HepG2 (cell line): ENCODE measurements around the gene KDM3B. TPM values are rescaled to one million over a fixed set of nuclear protein-coding genes. Genes with fewer than 3 reads are reported as not detected.

Source experiments
- HOXA9 ChIP-seq: sonication (generic); formaldehyde crosslinking; IDR thresholded peaks from 2 replicates; pipeline ENCODE4 v1.8.1; 2022; ENCODE audit warnings: missing genetic modification reagents, mild to moderate bottlenecking, moderate library complexity, borderline replicate concordance
- KLF11 ChIP-seq: IDR thresholded peaks from 2 replicates; pipeline ENCODE4 v1.6.1; 2016; ENCODE audit warnings: missing compliant biosample characterization
- RBM22 ChIP-seq: fragments of 200-400 bp; formaldehyde crosslinking; optimal IDR thresholded peaks from 2 replicates; pipeline ENCODE3; 2017; ENCODE audit warnings: mild to moderate bottlenecking, low read length, moderate library complexity
- RNF2 ChIP-seq: fragments of 450-650 bp; conservative IDR thresholded peaks from 2 replicates; pipeline ENCODE4 v1.6.1; 2016; ENCODE audit warnings: low read depth
- SRF ChIP-seq: IDR thresholded peaks from 2 replicates; pipeline ENCODE4 v1.6.1; 2011; ENCODE audit warnings: mild to moderate bottlenecking, low read depth, low read length, moderate library complexity
- ZNF124 ChIP-seq: sonication (generic); formaldehyde crosslinking; IDR thresholded peaks from 2 replicates; pipeline ENCODE4 v1.4.0; 2020; ENCODE audit warnings: missing genetic modification reagents
- ZNF292 ChIP-seq: sonication (generic); formaldehyde crosslinking; IDR thresholded peaks from 2 replicates; pipeline ENCODE4 v1.8.1; 2022; ENCODE audit warnings: mild to moderate bottlenecking, low read depth, missing genetic modification reagents, borderline replicate concordance
- polyA plus RNA-seq, 8 experiments: library from polyadenylated mRNA; depleted of rRNA in 3 of 8; stranded (reverse) in 7 of 8; unstranded in 1 of 8; fragments of >200 nt; fragmentation: Illumina TruSeq in 4 of 8; extraction: Trizol in 4 of 8; gene quantifications; 2 replicates each; pipeline versions ENCODE4 v1.2.1 to v1.2.3, GENCODE V29; 2011 to 2016; ENCODE audit warnings: low read depth in 4 of 8, missing spikeins in 1 of 8, mixed read lengths in 1 of 8; ENCODE audit not compliant: insufficient read depth in 1 of 8
- total RNA-seq, 5 experiments: library from RNA; depleted of rRNA; stranded (reverse); fragments of >200 nt; fragmentation: Illumina TruSeq; extraction: Trizol; gene quantifications; 2 replicates each; pipeline ENCODE4 v1.2.3, GENCODE V29; 2016; ENCODE audit warnings: low read depth in 1 of 5
- TF ChIP-seq, protein P1 (sequence below): sonication (generic); formaldehyde crosslinking; IDR thresholded peaks from 2 replicates; pipeline ENCODE4 v1.5.0; 2020; ENCODE audit warnings: mild to moderate bottlenecking, missing genetic modification reagents, borderline replicate concordance
- TF ChIP-seq, protein P2 (sequence below): sonication (generic); formaldehyde crosslinking; IDR thresholded peaks from 2 replicates; pipeline ENCODE4 v1.5.0; 2020; ENCODE audit warnings: missing genetic modification reagents
- TF ChIP-seq, protein P3 (sequence below): sonication (generic); formaldehyde crosslinking; IDR thresholded peaks from 2 replicates; pipeline ENCODE4 v1.4.0; 2020; ENCODE audit warnings: missing genetic modification reagents
- TF ChIP-seq, protein P4 (sequence below): sonication (generic); formaldehyde crosslinking; IDR thresholded peaks from 2 replicates; pipeline ENCODE4 v1.4.0; 2020; ENCODE audit warnings: mild to moderate bottlenecking, missing genetic modification reagents
- TF ChIP-seq, protein P5 (sequence below): sonication (generic); formaldehyde crosslinking; IDR thresholded peaks from one replicate; pipeline ENCODE4 v1.5.1; 2020; ENCODE audit warnings: mild to moderate bottlenecking, missing genetic modification reagents; ENCODE audit errors: not compliant biosample characterization

KDM3B gene
- total and polyA plus RNA-seq, 2 of the 13 experiments (the other 11 are each of a cell fraction or from before 2014, with no cell fraction given): 19.7 to 34.3 TPM

DNA sequence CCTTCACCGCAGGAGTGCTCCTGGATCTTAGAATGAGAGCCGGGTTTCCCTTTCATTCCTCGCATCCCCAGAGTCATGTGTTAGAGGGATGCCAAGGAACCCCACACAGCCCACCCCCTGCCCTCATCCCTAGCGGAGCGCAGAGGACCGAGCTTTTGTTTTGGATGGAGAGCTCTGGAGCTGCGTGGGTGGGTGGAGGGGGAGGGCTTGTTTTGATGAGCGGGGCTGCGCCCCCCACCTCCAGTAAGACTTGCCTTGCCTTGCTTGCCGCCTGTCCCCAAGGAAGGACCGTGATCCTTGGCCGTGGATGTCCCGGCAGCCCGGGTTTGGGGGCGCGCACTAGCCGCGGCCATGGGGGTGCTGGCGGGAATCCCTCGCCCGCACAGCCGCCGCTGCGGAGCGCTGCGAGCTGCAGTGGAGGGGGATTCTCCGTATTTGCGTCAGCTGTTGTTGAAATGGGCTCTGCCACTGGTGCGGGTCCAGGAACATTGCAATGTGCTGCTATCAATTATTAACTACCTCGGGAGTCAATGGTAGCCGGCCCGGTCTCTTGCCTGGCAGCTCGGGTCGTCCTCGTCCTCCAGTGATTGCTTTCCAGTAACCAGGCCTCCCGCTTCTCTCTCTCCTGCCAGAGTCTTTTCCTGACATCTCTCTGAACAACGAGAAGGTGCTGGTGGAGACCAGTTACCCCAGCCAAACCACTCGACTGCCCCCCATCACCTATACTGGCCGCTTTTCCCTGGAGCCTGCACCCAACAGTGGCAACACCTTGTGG, 113.8 kb downstream of the KDM3B start (continued):
- TF ChIP-seq, protein P1, sequence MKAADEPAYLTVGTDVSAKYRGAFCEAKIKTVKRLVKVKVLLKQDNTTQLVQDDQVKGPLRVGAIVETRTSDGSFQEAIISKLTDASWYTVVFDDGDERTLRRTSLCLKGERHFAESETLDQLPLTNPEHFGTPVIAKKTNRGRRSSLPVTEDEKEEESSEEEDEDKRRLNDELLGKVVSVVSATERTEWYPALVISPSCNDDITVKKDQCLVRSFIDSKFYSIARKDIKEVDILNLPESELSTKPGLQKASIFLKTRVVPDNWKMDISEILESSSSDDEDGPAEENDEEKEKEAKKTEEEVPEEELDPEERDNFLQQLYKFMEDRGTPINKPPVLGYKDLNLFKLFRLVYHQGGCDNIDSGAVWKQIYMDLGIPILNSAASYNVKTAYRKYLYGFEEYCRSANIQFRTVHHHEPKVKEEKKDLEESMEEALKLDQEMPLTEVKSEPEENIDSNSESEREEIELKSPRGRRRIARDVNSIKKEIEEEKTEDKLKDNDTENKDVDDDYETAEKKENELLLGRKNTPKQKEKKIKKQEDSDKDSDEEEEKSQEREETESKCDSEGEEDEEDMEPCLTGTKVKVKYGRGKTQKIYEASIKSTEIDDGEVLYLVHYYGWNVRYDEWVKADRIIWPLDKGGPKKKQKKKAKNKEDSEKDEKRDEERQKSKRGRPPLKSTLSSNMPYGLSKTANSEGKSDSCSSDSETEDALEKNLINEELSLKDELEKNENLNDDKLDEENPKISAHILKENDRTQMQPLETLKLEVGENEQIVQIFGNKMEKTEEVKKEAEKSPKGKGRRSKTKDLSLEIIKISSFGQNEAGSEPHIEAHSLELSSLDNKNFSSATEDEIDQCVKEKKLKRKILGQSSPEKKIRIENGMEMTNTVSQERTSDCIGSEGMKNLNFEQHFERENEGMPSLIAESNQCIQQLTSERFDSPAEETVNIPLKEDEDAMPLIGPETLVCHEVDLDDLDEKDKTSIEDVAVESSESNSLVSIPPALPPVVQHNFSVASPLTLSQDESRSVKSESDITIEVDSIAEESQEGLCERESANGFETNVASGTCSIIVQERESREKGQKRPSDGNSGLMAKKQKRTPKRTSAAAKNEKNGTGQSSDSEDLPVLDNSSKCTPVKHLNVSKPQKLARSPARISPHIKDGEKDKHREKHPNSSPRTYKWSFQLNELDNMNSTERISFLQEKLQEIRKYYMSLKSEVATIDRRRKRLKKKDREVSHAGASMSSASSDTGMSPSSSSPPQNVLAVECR (CRISPR knock-in tag): peak; percentile 70; the same call in 1 of the 2 replicates
- TF ChIP-seq, protein P2, sequence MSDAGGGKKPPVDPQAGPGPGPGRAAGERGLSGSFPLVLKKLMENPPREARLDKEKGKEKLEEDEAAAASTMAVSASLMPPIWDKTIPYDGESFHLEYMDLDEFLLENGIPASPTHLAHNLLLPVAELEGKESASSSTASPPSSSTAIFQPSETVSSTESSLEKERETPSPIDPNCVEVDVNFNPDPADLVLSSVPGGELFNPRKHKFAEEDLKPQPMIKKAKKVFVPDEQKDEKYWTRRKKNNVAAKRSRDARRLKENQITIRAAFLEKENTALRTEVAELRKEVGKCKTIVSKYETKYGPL: no peak
- TF ChIP-seq KLF11 (no peak), RNF2 (no peak), SRF (peak; percentile 49; the same call in 1 of the 2 replicates), ZNF124 (CRISPR knock-in tag) (0 out of 2 replicates have a peak, but pooled peaks have one; percentile 61), HOXA9 (CRISPR knock-in tag) (no peak), RBM22 (no peak), ZNF292 (CRISPR knock-in tag) (no peak)
- TF ChIP-seq, protein P3, sequence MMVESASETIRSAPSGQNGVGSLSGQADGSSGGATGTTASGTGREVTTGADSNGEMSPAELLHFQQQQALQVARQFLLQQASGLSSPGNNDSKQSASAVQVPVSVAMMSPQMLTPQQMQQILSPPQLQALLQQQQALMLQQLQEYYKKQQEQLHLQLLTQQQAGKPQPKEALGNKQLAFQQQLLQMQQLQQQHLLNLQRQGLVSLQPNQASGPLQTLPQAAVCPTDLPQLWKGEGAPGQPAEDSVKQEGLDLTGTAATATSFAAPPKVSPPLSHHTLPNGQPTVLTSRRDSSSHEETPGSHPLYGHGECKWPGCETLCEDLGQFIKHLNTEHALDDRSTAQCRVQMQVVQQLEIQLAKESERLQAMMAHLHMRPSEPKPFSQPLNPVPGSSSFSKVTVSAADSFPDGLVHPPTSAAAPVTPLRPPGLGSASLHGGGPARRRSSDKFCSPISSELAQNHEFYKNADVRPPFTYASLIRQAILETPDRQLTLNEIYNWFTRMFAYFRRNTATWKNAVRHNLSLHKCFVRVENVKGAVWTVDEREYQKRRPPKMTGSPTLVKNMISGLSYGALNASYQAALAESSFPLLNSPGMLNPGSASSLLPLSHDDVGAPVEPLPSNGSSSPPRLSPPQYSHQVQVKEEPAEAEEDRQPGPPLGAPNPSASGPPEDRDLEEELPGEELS (CRISPR knock-in tag): no peak; the same call in 1 of the 2 replicates
- TF ChIP-seq, protein P4, sequence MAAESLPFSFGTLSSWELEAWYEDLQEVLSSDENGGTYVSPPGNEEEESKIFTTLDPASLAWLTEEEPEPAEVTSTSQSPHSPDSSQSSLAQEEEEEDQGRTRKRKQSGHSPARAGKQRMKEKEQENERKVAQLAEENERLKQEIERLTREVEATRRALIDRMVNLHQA (CRISPR knock-in tag): no peak
- TF ChIP-seq, protein P5, sequence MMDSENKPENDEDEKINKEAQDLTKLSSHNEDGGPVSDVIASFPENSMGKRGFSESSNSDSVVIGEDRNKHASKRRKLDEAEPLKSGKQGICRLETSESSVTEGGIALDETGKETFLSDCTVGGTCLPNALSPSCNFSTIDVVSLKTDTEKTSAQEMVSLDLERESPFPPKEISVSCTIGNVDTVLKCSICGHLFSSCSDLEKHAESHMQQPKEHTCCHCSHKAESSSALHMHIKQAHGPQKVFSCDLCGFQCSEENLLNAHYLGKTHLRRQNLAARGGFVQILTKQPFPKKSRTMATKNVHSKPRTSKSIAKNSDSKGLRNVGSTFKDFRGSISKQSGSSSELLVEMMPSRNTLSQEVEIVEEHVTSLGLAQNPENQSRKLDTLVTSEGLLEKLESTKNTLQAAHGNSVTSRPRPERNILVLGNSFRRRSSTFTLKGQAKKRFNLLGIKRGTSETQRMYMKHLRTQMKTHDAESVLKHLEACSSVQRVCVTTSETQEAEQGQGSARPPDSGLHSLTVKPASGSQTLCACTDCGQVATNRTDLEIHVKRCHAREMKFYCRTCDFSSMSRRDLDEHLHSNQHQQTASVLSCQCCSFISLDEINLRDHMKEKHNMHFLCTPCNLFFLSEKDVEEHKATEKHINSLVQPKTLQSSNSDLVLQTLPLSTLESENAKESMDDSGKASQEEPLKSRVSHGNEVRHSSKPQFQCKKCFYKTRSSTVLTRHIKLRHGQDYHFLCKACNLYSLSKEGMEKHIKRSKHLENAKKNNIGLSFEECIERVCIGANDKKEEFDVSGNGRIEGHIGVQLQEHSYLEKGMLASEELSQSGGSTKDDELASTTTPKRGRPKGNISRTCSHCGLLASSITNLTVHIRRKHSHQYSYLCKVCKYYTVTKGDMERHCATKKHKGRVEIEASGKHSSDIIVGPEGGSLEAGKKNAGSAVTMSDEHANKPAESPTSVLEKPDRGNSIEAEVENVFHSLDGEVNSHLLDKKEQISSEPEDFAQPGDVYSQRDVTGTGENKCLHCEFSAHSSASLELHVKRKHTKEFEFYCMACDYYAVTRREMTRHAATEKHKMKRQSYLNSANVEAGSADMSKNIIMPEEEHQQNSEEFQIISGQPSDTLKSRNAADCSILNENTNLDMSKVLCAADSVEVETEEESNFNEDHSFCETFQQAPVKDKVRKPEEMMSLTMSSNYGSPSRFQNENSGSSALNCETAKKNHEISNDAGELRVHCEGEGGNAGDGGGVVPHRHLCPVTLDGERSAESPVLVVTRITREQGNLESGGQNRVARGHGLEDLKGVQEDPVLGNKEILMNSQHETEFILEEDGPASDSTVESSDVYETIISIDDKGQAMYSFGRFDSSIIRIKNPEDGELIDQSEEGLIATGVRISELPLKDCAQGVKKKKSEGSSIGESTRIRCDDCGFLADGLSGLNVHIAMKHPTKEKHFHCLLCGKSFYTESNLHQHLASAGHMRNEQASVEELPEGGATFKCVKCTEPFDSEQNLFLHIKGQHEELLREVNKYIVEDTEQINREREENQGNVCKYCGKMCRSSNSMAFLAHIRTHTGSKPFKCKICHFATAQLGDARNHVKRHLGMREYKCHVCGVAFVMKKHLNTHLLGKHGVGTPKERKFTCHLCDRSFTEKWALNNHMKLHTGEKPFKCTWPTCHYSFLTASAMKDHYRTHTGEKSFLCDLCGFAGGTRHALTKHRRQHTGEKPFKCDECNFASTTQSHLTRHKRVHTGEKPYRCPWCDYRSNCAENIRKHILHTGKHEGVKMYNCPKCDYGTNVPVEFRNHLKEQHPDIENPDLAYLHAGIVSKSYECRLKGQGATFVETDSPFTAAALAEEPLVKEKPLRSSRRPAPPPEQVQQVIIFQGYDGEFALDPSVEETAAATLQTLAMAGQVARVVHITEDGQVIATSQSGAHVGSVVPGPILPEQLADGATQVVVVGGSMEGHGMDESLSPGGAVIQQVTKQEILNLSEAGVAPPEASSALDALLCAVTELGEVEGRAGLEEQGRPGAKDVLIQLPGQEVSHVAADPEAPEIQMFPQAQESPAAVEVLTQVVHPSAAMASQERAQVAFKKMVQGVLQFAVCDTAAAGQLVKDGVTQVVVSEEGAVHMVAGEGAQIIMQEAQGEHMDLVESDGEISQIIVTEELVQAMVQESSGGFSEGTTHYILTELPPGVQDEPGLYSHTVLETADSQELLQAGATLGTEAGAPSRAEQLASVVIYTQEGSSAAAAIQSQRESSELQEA (CRISPR knock-in tag): peak; percentile 20
